WTC11 (cell line): Measurements from ENCODE around the gene PTPRN2. TPM values are rescaled to one million over a fixed set of nuclear protein-coding genes. Genes with fewer than 3 reads are reported as not detected.

ENCODE experiments used
- ATAC-seq: fragments of 200-7000 bp; cut with Tn5 transposase; 2 replicates; pipeline ENCODE4 v1.10.0; 2021; ENCODE audit warnings: mild to moderate bottlenecking, moderate library complexity
- CTCF ChIA-PET: fragments of 300-600 bp; sonication (Branson Sonifier 250); formaldehyde crosslinking; loops from one replicate; lab custom pipeline; 2021; ENCODE audit warnings: antibody characterized with exemption; lab: Charles Lee
- POLR2A ChIA-PET: fragments of 350-600 bp; sonication (Branson Sonifier 250); formaldehyde crosslinking; loops from one replicate; lab custom pipeline; 2021; ENCODE audit warnings: antibody characterized with exemption; lab: Charles Lee
- DNase-seq: peaks from one replicate; pipeline ENCODE4 v3.0.0; 2021; ENCODE audit warnings: low spot score
- H3K27ac Mint-ChIP-seq: 2 replicates; pipeline ENCODE4 v1.8.0; 2021; ENCODE audit warnings: mixed read lengths
- H3K27me3 Mint-ChIP-seq: 2 replicates; pipeline ENCODE4 v1.8.0; 2021; ENCODE audit warnings: low read depth, mild to moderate bottlenecking, moderate library complexity, mixed read lengths
- H3K36me3 Mint-ChIP-seq: 2 replicates; pipeline ENCODE4 v1.8.0; 2021; ENCODE audit warnings: mixed read lengths
- H3K4me1 Mint-ChIP-seq: 2 replicates; pipeline ENCODE4 v1.8.0; 2022; ENCODE audit warnings: mixed read lengths
- H3K4me3 Mint-ChIP-seq: 2 replicates; pipeline ENCODE4 v1.8.0; 2021; ENCODE audit warnings: mild to moderate bottlenecking, moderate library complexity, mixed read lengths
- H3K9me3 Mint-ChIP-seq: 2 replicates; pipeline ENCODE4 v1.8.0; 2021; ENCODE audit warnings: mixed read lengths
- FOXJ3 ChIP-seq: sonication (generic); formaldehyde crosslinking; IDR thresholded peaks from 2 replicates; pipeline ENCODE4 v1.9.0; 2021; ENCODE audit warnings: missing genetic modification reagents, mild to moderate bottlenecking, borderline replicate concordance
- HMGA2 ChIP-seq: fragments of 250-450 bp; sonication (Bioruptor Pico); IDR thresholded peaks from 2 replicates; pipeline ENCODE4 v1.4.0; 2021; ENCODE audit warnings: mild to moderate bottlenecking, moderate library complexity
- JAZF1 ChIP-seq: fragments of 250-450 bp; sonication (Bioruptor Pico); IDR thresholded peaks from 2 replicates; pipeline ENCODE4 v1.9.0; 2021; ENCODE audit warnings: moderate library complexity, mild to moderate bottlenecking, inconsistent platforms
- MYBL2 ChIP-seq: sonication (generic); formaldehyde crosslinking; IDR thresholded peaks from 2 replicates; pipeline ENCODE4 v1.8.1; 2023; ENCODE audit warnings: mild to moderate bottlenecking, moderate library complexity, missing genetic modification reagents
- NFE2L1 ChIP-seq: sonication (generic); formaldehyde crosslinking; IDR thresholded peaks from 2 replicates; pipeline ENCODE4 v1.8.1; 2023; ENCODE audit warnings: missing genetic modification reagents
- NFYB ChIP-seq: sonication (generic); formaldehyde crosslinking; conservative IDR thresholded peaks from 2 replicates; pipeline ENCODE4 v1.8.0; 2022; ENCODE audit warnings: low read depth, missing genetic modification reagents
- TEAD4 ChIP-seq: sonication (generic); formaldehyde crosslinking; IDR thresholded peaks from 2 replicates; pipeline ENCODE4 v1.8.0; 2022; ENCODE audit warnings: mild to moderate bottlenecking, missing genetic modification reagents
- ZBTB21 ChIP-seq: sonication (generic); formaldehyde crosslinking; IDR thresholded peaks from 2 replicates; pipeline ENCODE4 v1.8.1; 2023; ENCODE audit warnings: mild to moderate bottlenecking, missing genetic modification reagents, borderline replicate concordance
- ZNF219 ChIP-seq: sonication (generic); formaldehyde crosslinking; IDR thresholded peaks from 2 replicates; pipeline ENCODE4 v1.8.0; 2023; ENCODE audit warnings: missing genetic modification reagents, mild to moderate bottlenecking, borderline replicate concordance
- ZNF416 ChIP-seq: fragments of 250-450 bp; sonication (Bioruptor Pico); IDR thresholded peaks from 2 replicates; pipeline ENCODE4 v1.9.0; 2021; ENCODE audit warnings: mild to moderate bottlenecking, inconsistent platforms
- total RNA-seq: library from RNA; stranded (reverse); gene quantifications from 3 replicates; pipeline ENCODE4 v1.2.3, GENCODE V29; 2021
- TF ChIP-seq, protein P1 (sequence below): sonication (generic); formaldehyde crosslinking; IDR thresholded peaks from 2 replicates; pipeline ENCODE4 v1.8.1; 2023; ENCODE audit warnings: mild to moderate bottlenecking, missing genetic modification reagents, moderate library complexity
- TF ChIP-seq, protein P2 (sequence below): sonication (generic); formaldehyde crosslinking; IDR thresholded peaks from 2 replicates; pipeline ENCODE4 v1.8.1; 2023; ENCODE audit warnings: mild to moderate bottlenecking, missing genetic modification reagents, borderline replicate concordance
- TF ChIP-seq, protein P3 (sequence below): fragments of 250-450 bp; sonication (Bioruptor Pico); IDR thresholded peaks from 2 replicates; pipeline ENCODE4 v1.9.0; 2021; ENCODE audit warnings: mild to moderate bottlenecking
- TF ChIP-seq, protein P4 (sequence below): sonication (generic); formaldehyde crosslinking; IDR thresholded peaks from 2 replicates; pipeline ENCODE4 v1.8.1; 2022; ENCODE audit warnings: missing genetic modification reagents, borderline replicate concordance
- TF ChIP-seq, protein P5 (sequence below): sonication (generic); formaldehyde crosslinking; IDR thresholded peaks from 2 replicates; pipeline ENCODE4 v1.8.0; 2022; ENCODE audit warnings: mild to moderate bottlenecking, missing genetic modification reagents
- TF ChIP-seq, protein P6 (sequence below): sonication (generic); formaldehyde crosslinking; IDR thresholded peaks from 2 replicates; pipeline ENCODE4 v1.8.1; 2023; ENCODE audit warnings: mild to moderate bottlenecking, missing genetic modification reagents

Gene PTPRN2
- total RNA-seq, 1 experiment from 2014 or later = 4.7 TPM

DNA sequence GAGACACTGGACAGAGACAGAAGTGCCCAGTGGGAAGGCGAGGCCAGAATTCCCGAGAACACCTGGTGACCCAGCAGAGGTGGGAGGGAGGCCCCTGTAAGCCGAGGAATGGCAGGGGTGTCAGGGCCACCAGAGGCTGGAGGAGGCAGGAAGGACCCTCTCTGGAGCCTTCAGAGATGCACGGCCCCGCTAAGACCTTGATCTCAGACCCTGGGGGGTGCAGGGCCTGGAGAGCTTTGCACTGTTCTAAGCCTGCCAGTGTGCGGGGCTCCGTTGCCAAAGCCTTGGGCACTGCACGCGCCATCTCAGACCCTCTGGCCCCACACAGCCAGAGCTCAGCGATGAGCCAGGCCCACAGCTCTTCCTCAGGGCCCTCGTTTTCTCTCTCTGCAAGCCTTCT lies 557.1 kb downstream of the PTPRN2 start:
- TF ChIP-seq TEAD4 (no peak), ZBTB21 (no peak), ZNF416 (no peak), ZNF219 (CRISPR knock-in tag) (no peak), NFE2L1 (CRISPR knock-in tag) (no peak), NFYB (CRISPR knock-in tag) (no peak), MYBL2 (no peak), HMGA2 (CRISPR knock-in tag) (no peak), FOXJ3 (CRISPR knock-in tag) (no peak), JAZF1 (CRISPR knock-in tag) (no peak)
- TF ChIP-seq, protein P1, sequence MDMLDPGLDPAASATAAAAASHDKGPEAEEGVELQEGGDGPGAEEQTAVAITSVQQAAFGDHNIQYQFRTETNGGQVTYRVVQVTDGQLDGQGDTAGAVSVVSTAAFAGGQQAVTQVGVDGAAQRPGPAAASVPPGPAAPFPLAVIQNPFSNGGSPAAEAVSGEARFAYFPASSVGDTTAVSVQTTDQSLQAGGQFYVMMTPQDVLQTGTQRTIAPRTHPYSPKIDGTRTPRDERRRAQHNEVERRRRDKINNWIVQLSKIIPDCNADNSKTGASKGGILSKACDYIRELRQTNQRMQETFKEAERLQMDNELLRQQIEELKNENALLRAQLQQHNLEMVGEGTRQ = no peak
- TF ChIP-seq, protein P2, sequence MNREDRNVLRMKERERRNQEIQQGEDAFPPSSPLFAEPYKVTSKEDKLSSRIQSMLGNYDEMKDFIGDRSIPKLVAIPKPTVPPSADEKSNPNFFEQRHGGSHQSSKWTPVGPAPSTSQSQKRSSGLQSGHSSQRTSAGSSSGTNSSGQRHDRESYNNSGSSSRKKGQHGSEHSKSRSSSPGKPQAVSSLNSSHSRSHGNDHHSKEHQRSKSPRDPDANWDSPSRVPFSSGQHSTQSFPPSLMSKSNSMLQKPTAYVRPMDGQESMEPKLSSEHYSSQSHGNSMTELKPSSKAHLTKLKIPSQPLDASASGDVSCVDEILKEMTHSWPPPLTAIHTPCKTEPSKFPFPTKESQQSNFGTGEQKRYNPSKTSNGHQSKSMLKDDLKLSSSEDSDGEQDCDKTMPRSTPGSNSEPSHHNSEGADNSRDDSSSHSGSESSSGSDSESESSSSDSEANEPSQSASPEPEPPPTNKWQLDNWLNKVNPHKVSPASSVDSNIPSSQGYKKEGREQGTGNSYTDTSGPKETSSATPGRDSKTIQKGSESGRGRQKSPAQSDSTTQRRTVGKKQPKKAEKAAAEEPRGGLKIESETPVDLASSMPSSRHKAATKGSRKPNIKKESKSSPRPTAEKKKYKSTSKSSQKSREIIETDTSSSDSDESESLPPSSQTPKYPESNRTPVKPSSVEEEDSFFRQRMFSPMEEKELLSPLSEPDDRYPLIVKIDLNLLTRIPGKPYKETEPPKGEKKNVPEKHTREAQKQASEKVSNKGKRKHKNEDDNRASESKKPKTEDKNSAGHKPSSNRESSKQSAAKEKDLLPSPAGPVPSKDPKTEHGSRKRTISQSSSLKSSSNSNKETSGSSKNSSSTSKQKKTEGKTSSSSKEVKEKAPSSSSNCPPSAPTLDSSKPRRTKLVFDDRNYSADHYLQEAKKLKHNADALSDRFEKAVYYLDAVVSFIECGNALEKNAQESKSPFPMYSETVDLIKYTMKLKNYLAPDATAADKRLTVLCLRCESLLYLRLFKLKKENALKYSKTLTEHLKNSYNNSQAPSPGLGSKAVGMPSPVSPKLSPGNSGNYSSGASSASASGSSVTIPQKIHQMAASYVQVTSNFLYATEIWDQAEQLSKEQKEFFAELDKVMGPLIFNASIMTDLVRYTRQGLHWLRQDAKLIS (CRISPR knock-in tag) = no peak
- TF ChIP-seq, protein P3, sequence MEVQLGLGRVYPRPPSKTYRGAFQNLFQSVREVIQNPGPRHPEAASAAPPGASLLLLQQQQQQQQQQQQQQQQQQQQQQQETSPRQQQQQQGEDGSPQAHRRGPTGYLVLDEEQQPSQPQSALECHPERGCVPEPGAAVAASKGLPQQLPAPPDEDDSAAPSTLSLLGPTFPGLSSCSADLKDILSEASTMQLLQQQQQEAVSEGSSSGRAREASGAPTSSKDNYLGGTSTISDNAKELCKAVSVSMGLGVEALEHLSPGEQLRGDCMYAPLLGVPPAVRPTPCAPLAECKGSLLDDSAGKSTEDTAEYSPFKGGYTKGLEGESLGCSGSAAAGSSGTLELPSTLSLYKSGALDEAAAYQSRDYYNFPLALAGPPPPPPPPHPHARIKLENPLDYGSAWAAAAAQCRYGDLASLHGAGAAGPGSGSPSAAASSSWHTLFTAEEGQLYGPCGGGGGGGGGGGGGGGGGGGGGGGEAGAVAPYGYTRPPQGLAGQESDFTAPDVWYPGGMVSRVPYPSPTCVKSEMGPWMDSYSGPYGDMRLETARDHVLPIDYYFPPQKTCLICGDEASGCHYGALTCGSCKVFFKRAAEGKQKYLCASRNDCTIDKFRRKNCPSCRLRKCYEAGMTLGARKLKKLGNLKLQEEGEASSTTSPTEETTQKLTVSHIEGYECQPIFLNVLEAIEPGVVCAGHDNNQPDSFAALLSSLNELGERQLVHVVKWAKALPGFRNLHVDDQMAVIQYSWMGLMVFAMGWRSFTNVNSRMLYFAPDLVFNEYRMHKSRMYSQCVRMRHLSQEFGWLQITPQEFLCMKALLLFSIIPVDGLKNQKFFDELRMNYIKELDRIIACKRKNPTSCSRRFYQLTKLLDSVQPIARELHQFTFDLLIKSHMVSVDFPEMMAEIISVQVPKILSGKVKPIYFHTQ (CRISPR knock-in tag) = no peak
- TF ChIP-seq, protein P4, sequence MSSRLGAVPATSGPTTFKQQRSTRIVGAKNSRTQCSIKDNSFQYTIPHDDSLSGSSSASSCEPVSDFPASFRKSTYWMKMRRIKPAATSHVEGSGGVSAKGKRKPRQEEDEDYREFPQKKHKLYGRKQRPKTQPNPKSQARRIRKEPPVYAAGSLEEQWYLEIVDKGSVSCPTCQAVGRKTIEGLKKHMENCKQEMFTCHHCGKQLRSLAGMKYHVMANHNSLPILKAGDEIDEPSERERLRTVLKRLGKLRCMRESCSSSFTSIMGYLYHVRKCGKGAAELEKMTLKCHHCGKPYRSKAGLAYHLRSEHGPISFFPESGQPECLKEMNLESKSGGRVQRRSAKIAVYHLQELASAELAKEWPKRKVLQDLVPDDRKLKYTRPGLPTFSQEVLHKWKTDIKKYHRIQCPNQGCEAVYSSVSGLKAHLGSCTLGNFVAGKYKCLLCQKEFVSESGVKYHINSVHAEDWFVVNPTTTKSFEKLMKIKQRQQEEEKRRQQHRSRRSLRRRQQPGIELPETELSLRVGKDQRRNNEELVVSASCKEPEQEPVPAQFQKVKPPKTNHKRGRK (CRISPR knock-in tag) = no peak
- TF ChIP-seq, protein P5, sequence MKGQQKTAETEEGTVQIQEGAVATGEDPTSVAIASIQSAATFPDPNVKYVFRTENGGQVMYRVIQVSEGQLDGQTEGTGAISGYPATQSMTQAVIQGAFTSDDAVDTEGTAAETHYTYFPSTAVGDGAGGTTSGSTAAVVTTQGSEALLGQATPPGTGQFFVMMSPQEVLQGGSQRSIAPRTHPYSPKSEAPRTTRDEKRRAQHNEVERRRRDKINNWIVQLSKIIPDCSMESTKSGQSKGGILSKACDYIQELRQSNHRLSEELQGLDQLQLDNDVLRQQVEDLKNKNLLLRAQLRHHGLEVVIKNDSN = no peak
- TF ChIP-seq, protein P6, sequence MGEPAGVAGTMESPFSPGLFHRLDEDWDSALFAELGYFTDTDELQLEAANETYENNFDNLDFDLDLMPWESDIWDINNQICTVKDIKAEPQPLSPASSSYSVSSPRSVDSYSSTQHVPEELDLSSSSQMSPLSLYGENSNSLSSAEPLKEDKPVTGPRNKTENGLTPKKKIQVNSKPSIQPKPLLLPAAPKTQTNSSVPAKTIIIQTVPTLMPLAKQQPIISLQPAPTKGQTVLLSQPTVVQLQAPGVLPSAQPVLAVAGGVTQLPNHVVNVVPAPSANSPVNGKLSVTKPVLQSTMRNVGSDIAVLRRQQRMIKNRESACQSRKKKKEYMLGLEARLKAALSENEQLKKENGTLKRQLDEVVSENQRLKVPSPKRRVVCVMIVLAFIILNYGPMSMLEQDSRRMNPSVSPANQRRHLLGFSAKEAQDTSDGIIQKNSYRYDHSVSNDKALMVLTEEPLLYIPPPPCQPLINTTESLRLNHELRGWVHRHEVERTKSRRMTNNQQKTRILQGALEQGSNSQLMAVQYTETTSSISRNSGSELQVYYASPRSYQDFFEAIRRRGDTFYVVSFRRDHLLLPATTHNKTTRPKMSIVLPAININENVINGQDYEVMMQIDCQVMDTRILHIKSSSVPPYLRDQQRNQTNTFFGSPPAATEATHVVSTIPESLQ (CRISPR knock-in tag) = no peak
- H3K9me3 Mint-ChIP-seq = peaks cover 61% of the 10 kb centered on the region
- DNase-seq (no peak), ATAC-seq (no peak)
- H3K27me3 Mint-ChIP-seq = peaks cover 10% of the 10 kb centered on the region
- H3K4me3 Mint-ChIP-seq = no peak overlapping the region
- POLR2A ChIA-PET = no interaction called here
- no peaks in the 10 kb centered on the region for H3K4me1 Mint-ChIP-seq
- H3K36me3 Mint-ChIP-seq = peaks cover 57% of the 10 kb centered on the region
- CTCF ChIA-PET = no interaction called here
- H3K27ac Mint-ChIP-seq = no peak overlapping the region
